ENCODE results near the gene SNX9. TPM values are rescaled to one million over a fixed set of nuclear protein-coding genes. Genes with fewer than 3 reads are reported as not detected.

Gene SNX9
- total RNA-seq, 1 donor from 2014 or later = 65.0 TPM

DNA sequence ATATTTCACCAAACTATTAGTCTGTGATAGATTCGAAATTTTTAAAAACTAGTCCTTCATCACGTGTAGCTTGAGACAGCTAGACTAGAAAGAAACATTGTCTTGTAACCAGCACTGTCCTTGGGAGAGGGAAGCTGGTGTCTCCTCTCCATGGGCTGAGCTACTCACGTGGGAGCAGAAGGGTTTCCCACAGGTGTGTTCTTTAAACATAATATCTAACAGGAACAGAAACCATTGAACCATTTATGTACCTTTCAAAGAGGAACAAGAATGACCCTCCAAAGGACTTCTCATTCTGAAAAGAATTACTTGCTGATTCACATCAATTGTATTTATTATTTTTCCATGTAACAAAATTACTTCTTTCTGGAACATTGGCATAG lies 86.2 kb downstream of the SNX9 start:
- Mint-ChIP-seq H3K4me1 (ENCODE audit: unreplicated experiment) (peaks cover 40% of the 10 kb centered on the region), H3K27me3 (ENCODE audit: unreplicated experiment) (no peaks in the 10 kb centered on the region), H3K9me3 (ENCODE audit: unreplicated experiment) (no peaks in the 10 kb centered on the region), H3K36me3 (ENCODE audit: unreplicated experiment) (peaks cover 47% of the 10 kb centered on the region), H3K27ac (ENCODE audit: unreplicated experiment) (no peak overlapping the region), H3K4me3 (ENCODE audit: unreplicated experiment) (no peak overlapping the region)
- no peak for DNase-seq (ENCODE audit: extremely low spot score, unreplicated experiment)
- TF ChIP-seq, protein P1, sequence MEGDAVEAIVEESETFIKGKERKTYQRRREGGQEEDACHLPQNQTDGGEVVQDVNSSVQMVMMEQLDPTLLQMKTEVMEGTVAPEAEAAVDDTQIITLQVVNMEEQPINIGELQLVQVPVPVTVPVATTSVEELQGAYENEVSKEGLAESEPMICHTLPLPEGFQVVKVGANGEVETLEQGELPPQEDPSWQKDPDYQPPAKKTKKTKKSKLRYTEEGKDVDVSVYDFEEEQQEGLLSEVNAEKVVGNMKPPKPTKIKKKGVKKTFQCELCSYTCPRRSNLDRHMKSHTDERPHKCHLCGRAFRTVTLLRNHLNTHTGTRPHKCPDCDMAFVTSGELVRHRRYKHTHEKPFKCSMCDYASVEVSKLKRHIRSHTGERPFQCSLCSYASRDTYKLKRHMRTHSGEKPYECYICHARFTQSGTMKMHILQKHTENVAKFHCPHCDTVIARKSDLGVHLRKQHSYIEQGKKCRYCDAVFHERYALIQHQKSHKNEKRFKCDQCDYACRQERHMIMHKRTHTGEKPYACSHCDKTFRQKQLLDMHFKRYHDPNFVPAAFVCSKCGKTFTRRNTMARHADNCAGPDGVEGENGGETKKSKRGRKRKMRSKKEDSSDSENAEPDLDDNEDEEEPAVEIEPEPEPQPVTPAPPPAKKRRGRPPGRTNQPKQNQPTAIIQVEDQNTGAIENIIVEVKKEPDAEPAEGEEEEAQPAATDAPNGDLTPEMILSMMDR (IDR thresholded peaks at IDR 0.05) = no peak

DNA sequence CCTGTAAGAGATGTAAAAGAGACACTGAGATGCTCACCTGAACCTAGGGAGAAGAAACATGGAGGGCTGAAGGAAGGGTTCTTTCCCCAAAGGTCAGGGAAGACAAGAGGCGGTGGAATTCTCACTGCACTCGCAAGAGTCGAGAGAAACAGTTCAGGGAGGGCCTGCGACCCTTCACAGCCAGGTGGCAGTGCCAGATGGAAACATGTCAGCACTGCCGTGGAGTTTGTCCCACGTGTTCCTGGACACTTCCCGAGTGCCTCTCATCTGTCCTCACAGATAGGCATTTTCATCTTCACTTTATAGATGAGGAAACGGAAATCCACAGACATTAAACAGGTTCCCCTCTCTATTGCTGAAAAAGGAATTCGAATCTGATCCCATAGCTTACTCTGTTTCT lies 88.2 kb downstream of the SNX9 start:
- H3K27me3 Mint-ChIP-seq (ENCODE audit: unreplicated experiment) = no peaks in the 10 kb centered on the region
- H3K36me3 Mint-ChIP-seq (ENCODE audit: unreplicated experiment) = peaks cover 52% of the 10 kb centered on the region
- peak overlapping the region; percentile 89 for H3K27ac Mint-ChIP-seq (ENCODE audit: unreplicated experiment)
- TF ChIP-seq, protein P1 (IDR thresholded peaks at IDR 0.05) = peak; percentile 21
- DNase-seq (ENCODE audit: extremely low spot score, unreplicated experiment) = no peak
- H3K9me3 Mint-ChIP-seq (ENCODE audit: unreplicated experiment) = no peaks in the 10 kb centered on the region
- H3K4me3 Mint-ChIP-seq (ENCODE audit: unreplicated experiment) = no peak overlapping the region
- peaks cover 37% of the 10 kb centered on the region for H3K4me1 Mint-ChIP-seq (ENCODE audit: unreplicated experiment)

DNA sequence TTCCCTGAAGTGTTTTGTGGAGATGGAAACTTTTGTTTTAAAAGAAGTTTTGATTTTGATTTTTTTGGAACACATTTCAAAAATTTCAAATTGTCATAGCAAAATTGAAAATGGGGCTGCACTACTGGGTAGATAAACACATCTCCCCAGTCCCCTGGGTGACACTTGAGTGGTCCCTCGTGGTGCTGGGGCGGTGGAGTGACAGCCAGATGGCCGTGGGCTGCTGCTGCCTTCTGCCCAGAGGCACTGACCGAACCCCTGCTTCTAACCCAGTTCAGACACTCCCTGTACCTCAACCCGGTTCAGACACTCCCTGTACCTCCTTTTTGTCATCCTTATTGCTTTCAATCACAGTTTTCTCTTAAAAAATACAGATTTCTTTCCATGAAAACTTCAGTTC lies 88.7 kb downstream of the SNX9 start:
- Mint-ChIP-seq H3K4me3 (ENCODE audit: unreplicated experiment) (peak overlapping the region; percentile 48), H3K27ac (ENCODE audit: unreplicated experiment) (peak overlapping the region; percentile 89), H3K9me3 (ENCODE audit: unreplicated experiment) (no peaks in the 10 kb centered on the region), H3K36me3 (ENCODE audit: unreplicated experiment) (peaks cover 52% of the 10 kb centered on the region), H3K27me3 (ENCODE audit: unreplicated experiment) (no peaks in the 10 kb centered on the region), H3K4me1 (ENCODE audit: unreplicated experiment) (peaks cover 33% of the 10 kb centered on the region)
- no peak for DNase-seq (ENCODE audit: extremely low spot score, unreplicated experiment)
- TF ChIP-seq, protein P1 (IDR thresholded peaks at IDR 0.05) = no peak

DNA sequence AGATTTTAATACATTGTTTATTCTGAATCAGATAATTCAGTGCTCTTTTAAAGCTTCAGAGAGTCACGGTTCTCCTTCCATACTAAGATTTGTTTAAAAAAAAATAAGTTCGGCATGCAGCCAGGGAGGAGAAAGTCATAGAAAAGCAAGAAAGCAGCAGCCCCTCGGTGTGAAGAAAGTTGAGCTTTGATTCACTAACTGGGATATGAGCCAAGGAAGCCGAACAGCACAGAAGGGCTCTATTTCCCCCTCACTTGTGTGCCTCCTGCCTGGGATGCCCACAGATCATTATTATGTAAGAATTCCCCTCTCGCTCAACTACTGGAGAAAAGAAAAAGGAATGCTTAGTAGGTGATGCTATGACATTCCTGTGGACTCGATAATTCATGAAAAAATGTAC lies 89.3 kb downstream of the SNX9 start:
- Mint-ChIP-seq H3K27ac (ENCODE audit: unreplicated experiment) (peak overlapping the region; percentile 89), H3K9me3 (ENCODE audit: unreplicated experiment) (no peaks in the 10 kb centered on the region), H3K36me3 (ENCODE audit: unreplicated experiment) (peaks cover 55% of the 10 kb centered on the region), H3K27me3 (ENCODE audit: unreplicated experiment) (no peaks in the 10 kb centered on the region), H3K4me1 (ENCODE audit: unreplicated experiment) (peaks cover 32% of the 10 kb centered on the region), H3K4me3 (ENCODE audit: unreplicated experiment) (peak overlapping the region; percentile 48)
- TF ChIP-seq, protein P1 (IDR thresholded peaks at IDR 0.05) = no peak
- no peak for DNase-seq (ENCODE audit: extremely low spot score, unreplicated experiment)

DNA sequence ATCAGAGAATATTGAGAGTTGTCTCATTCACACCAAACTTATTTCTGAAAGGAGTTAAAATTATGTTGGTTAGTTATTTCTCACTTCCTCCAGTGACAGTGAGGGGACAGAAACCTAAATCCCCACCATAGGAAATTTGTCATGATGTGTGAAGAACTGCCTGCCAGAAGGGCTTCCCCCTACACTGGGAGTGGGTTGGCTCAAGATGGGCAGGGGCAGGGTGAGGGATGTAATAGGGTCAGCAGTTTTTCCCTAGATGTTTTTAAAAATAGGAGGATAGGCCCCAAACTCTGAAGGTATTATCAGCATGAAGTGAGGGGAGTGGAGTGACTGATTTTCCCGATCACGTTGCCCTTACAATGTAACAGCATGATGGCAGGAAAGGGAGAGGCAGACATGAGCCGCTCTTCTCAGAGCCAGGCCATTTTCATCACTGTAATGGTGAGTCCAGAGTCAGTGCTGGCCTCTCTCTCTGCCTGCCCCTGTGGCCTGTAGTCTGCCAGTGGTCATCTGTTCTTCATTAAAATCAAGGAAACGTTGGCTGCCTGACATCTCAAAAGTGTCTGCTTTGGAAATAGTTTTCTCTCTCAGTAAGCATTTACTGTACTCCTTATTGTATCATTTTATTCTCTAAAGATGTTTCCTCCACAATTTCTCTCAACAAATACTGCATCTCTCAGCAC lies 98.8 kb downstream of the SNX9 start:
- TF ChIP-seq, protein P1 (IDR thresholded peaks at IDR 0.05) = no peak
- Mint-ChIP-seq H3K27ac (ENCODE audit: unreplicated experiment) (peak overlapping the region; percentile 76), H3K4me3 (ENCODE audit: unreplicated experiment) (no peak overlapping the region), H3K36me3 (ENCODE audit: unreplicated experiment) (peaks cover 80% of the 10 kb centered on the region), H3K9me3 (ENCODE audit: unreplicated experiment) (peaks cover 10% of the 10 kb centered on the region), H3K4me1 (ENCODE audit: unreplicated experiment) (peaks cover 20% of the 10 kb centered on the region), H3K27me3 (ENCODE audit: unreplicated experiment) (no peaks in the 10 kb centered on the region)
- no peak for DNase-seq (ENCODE audit: extremely low spot score, unreplicated experiment)
